Fibroblast of skin of back (primary cell): ENCODE data around the gene ADAR.
A peak's percentile ranks its signal among the peaks of the same experiment; 100 is the strongest.

ENCODE experiments used
- DNase-seq: peaks from one replicate; pipeline ENCODE4 v3.0.0-alpha.2; 2013

ADAR gene

DNA sequence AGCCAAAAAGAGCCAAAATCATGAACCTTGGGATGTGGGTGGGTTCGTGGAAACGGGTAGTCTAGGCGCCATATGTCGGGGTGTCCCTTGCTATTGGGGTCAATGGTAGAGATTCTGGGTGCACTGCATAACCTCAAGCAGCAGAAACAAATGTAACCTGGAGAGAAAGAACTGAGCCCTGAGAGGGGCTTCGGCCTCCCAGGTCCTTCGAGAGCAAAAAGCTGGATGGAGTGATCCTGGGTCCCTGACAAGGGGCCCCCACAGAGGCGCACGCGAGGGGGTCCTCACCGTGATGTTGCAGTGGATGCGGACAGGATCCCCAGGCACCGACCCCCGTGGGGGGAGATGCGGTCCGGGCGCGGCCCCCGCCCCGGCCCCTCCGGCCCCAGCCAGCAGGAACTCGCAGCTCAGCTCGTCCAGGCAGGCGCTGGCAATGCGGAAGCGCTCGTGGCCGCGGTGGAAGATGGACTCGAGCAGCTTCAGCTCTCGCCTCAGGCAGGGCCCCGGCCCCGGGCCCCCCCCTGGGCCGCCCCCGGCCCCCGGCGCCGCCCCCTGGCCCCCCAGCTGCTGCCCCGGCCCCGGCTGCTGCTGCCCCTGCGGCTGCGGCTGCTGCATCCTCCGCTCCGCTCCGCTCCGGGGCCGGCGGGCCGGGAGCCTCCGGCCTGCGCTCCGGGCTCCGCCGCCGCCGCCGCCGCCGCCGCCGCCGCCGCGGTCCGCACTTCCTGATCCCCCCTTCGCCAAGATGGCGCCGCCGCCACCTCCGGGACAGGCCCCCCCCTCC lies 49.9 kb downstream of the ADAR start, which contains the start of gene UBE2Q1:
Gene UBE2Q1, minus strand, starts transcription at position 724 of the 781 bp plus-strand sequence. Its CDS starts 109 bp downstream, at position 615.
- DNase-seq, result peak; percentile 22

DNA sequence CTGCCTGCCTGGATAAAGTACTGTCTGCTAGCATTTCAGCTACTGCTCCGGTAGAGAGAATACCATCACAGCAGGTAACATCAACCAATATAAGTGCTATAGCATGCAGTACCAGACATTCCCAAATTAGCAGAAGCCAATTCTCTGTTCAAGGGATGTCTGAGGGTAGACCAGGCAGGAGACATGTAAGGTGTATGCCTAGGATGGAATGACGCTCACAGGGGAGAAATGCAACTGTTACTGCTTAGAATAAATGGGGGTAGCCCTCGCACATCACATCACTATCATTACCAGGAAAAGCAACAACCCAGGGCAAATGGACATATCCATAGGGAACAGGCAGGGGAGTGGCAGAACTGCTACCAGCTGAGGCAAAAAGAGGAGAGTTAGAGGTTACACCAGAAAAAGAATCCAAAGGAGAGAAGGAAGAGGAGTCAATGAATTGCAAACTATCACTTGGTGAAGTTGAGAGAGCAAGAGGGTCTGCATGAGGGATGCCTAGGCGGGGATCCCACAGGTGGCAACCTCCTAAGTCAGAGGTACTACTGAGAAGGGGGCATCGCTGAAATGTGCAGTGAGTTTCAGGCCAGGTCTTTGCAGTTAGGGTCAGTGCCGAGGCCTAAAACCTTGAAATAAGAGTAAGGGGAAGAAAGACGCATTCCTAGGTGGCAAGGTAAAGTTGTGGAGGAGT lies 50.6 kb downstream of the ADAR start:
- no peak for DNase-seq

DNA sequence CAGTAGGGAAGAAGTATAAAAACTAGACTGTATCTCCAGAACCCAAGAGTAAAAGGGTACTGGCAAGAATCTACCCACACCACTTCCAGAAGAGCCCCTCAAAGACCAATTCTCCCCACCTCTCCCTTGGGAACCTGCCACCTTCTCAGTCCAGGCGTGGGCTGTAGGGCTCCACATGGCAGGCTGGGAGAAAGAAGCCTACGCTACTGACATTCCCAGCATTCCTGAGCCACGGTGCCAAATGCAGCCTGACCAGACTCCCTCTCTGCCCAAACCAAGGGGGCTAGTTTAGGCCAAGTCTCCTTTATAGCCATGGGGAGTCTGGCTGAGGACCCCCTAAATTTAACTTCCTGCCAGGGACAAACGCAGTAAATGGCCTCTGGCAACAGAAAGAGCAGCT lies 51.6 kb downstream of the ADAR start:
- peak; percentile 32 for DNase-seq

DNA sequence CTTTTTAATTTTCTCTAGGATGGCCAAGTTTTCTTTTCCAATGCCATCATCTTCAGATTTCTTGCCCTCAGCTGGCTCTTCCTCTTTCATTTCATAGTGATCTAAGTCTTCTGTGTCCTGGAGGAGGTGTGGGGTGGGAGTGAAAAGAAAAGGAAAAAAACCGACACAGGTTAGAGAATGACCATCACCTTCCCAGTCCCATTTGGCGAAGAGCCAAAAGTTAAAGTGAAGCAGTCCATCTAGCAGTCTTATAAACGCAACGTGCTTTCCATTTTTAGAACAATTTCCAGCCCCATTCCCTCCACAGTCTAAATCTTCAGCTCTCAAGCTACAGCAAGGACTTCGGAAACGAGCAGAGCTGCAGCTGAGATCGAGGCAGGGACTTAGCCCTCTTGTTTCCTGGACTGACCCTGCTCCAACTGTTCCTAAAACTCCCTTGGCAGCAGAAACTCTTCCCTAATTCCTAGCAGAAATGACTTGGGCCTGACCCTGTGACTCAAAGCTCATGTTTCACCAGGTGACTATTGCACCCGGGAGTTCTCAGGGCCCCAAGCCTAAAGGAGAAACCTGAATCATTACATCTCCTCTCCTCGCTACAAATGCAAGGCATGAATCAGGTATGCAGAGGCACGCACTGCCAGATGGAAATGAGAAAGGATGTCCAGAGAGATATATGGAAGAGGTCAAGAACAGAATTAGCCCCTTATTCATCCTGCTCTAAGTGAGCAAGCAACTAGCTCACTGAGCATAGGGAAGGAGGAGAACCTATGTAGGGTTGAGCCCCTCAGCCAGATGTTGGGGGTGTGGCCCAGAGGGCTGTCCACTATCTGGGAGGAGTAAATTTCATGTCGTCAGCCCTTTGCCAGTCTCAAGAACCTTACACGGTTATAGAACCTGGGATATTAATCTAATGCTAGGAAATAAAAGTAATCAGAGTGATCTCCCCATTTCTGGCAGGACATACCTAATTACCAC lies 54.6 kb downstream of the ADAR start:
- DNase-seq, result no peak

DNA sequence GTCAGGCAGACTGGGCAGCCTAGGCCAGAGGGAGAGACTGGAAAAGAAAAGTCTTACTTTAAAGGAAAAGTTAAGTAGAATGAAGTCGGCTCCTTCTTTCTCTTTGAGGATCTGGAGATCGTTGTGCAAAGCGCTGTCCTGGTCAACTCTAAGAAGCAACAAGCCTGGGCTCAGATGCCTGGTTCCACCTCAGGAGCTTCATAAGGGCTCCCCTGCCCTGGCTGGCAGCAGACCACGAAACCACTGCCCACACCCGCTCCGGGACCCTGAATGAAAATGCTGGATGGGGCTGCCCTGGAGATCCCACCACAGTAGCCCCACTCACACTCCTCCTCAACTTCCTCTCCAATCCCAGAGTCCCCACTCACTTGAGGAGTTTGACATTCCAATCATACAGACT lies 56.0 kb downstream of the ADAR start:
- DNase-seq, result no peak

DNA sequence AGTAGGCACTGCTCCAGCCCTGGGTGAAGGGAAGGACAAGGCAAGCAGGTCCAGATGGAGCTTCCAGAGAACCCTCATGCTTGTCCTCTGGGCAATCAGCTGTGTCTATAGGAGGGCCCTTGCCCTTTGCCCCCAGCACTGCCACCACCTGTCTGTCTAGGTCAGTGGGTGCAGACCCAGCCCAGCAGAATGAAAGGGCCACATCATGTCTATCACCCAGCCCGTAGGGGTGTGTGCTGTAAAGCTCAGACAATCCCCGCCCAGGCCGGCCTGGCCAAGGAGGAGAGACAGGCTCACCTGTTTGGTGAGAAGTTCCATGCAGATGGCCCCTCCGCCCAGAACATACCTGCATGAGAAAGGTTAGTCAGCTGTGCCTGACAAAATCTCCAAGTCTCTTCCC lies 56.5 kb downstream of the ADAR start:
- DNase-seq, result no peak

DNA sequence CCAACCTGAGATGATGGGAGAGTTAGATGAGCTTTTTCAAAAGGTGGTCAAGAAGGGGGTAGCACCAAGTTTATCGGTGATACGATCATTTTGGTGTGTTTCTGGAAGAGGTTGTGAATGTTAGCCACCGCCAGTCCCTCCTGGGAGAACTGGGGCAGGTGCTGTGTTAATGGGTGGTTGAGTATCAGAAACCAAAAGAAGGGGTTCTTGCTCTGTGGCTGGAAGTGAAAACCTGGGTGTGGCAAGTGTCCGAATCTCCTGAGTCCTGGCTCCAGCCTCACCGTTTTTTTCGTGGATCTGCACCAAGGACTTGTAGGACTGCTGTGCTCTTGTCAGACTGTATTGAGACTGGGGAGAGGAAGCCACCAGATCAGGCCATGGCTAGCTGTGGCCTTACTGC lies 57.3 kb downstream of the ADAR start:
- no peak for DNase-seq

DNA sequence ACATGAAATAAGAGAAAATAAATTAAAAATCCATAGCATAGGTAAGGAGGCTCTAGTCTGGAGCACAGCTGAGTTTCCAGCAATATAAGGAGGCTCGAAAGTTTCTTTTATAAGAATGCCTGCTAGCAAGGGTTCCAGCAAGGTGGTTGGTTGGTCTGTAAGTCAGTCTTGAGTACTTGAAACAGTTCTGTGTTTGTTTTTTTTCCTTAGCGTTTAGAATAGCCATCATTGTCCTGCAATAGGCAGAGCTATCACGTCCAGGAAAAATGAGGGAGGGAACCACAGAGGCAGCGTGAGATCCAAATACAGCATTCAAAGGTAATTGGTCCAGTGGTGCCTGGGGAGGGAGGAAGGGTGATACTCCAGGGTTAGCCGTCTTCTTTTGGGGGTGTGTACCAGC lies 57.9 kb downstream of the ADAR start:
- no peak for DNase-seq

DNA sequence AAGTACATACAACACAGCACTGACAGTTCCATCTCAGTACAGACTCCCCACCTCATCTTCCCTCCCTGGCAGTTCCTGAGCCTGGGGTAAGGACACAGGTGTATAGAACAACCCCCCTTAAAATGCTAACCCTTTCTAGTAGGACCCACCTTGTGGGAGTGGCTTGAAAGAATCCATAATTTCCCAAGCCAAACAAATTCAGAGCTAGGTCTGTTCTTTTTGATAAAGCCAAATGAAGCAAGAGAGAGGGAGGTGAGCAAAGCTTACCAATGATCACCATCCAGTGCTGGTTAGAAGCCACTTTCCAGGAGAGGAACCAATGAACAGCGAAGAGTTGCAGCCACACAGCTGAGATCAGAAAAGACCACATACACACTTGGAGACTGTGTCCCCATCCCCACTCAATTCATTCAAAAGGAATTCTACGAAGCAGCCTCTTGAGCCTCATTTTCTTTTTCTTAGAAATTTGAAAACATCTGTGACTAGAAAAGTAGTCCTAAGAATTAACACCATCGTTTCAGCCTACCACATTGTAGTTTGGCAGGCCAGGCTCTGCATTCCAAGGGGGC lies 58.7 kb downstream of the ADAR start:
- no peak for DNase-seq

DNA sequence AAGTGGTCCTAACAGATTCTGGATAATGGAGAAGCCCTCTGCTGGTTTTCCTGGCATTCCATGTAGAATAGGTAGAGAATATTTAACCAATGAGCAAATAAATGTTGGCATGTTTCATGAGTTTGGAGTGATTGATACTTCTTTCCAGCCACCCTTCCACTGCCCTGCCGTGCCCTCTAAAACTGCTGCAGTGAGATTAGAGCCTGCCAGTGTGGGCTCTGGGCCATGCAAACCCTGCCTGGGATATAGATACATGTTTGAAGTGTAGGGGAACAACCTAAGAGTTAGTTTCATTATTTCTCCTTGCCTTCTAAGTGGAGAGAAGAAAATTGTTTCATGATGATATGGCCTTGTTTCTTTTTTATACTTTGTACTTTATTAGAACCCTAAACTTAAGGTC lies 60.0 kb downstream of the ADAR start:
- DNase-seq, result no peak

DNA sequence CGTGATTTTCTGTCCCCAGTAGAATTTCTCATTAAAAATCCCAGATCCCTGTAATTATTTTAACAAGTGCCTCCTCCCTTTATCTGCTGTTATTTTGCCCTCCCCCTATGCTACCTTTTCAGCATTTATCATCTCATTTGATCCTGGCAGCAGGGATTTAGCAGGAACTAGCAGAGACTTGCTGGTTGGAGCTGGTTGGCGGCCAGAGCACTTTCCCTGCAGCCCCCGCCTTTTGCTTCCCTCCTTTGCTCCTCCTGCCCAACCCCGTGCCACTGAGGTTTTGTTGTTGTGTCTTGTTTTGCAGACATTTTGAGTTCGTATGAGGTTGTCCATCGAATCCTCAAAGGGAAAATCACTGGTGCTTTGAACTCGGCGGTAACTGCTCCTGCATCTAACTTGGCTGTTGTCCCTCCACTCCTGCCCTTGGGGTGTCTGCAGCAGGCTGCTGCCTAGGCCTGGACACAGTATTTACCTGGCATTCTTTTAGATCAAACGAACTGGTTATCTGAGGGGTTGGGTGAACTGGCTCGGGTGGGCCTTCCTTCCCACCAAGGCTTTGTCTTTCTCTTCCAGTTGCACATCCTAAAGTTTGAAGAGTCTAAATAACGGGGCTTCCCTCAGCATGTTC lies 60.8 kb downstream of the ADAR start:
- DNase-seq, result no peak

DNA sequence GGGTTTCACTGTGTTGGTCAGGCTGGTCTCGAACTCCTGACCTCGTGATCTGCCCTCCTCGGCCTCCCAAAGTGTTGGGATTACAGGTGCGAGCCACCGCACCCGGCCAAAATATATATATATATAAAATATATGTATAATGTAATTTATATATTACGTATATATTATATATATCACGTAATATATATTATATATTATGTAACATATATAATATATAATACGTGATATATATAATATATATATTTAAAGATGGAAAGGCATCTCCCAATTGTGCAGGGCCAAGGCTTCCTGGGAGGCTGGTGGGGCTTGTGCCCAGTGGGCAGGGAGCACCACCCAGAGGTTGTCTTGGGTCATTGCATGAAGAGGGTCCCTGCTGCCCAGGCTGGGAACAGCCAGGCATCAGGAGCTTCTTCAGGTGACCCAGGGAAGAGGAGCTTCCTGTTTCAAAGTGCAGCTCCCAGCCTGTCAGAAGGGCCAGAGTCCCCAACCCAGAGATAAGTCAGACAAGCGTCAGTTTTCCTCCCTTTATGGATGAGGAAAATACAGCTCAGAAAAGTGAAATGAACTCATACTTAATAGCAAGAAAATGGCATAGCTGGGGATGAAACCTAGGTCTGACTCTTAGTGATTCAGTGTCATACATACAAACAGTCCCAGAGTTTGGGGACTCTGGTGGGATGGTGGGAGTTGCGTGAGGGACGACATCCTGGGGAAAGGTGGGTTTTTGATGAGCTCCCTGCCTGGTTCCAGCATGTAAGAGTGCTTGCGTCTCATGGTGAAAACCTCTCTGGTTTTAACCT lies 61.5 kb downstream of the ADAR start:
- DNase-seq, result peak; percentile 59

DNA sequence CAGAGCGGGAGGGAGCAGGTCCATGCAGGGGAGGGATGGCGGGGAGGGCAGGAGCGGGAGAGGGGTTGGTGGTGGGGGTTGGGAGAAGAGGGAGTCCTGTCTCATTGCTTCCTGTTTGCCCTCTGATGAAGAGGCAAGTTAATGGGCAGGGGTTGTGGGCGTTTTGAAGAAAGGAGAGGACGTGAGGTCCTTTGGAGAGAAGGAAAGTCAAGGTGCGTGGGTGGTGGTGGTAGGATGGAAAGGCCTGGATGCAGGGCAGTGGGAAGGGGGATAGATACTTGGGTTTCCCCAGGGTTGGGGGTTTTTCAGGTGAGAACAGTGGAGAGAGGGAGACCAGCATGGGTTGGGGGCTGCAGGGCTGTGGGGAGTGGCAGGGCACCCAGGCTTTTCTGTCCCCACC lies 66.8 kb downstream of the ADAR start:
- no peak for DNase-seq

DNA sequence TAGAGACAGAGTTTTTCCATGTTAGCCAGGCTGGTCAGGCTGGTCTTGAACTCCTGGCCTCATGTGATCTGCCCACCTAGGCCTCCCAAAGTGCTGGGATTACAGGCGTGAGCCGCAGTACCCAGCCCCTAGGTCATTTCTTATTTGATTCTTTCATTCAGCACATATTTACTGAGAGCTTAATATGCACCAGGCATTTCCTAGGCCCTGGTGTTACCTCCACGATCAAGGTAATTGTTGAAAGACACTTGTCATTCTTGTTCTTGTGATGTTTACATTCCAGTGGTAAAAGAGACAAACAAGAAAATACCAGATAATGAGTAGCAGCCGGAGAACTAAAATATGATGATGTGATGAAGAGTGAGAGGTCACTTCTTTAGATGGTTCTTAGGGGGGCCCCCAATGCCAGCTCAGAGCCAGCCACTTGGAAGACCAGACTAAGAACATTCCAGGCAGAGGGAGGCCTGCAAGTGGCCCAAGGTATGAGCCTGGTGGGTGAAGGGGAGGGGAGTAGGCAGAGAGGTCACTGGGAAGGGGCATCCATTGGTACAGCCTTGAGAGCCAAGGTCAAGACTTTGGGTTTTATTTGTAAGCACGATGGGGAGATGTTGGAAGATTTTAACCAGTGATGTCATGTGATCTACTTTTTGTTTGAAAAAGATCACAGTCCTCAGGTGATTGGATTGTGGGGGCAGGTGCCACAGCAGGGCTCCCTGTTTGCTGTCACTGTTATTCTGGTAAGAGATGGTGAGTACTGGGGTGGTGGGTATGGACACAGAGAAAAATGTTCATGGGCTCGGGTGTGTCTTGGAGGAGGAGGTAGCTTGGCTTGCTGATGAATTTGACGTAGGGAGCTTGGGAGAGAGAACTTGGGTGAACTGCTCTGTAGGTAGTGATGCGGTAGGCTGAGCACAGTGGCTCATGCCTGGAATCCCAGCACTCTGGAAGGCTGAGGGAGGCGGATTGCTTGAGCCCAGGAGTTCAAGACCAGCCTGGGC lies 68.2 kb downstream of the ADAR start:
- no peak for DNase-seq

DNA sequence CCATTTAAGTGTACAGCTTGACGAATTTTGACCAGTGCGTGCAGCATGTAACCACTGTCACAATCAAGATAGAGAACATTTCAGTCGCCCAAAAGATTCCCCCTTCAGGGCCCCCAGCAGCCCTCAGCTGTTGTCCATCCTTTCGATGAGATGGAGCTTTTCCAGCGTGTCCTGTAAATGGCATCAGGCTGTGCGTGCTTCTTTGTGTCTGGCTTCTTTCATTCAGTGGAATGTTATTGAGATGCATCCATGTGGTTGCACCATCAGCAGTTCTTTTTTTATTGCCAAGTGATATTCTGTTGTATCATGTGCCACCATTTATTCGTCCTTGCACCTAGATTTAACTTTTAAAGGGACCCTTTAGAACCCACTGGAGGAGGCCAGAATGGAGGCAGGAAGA lies 71.4 kb downstream of the ADAR start:
- no peak for DNase-seq

DNA sequence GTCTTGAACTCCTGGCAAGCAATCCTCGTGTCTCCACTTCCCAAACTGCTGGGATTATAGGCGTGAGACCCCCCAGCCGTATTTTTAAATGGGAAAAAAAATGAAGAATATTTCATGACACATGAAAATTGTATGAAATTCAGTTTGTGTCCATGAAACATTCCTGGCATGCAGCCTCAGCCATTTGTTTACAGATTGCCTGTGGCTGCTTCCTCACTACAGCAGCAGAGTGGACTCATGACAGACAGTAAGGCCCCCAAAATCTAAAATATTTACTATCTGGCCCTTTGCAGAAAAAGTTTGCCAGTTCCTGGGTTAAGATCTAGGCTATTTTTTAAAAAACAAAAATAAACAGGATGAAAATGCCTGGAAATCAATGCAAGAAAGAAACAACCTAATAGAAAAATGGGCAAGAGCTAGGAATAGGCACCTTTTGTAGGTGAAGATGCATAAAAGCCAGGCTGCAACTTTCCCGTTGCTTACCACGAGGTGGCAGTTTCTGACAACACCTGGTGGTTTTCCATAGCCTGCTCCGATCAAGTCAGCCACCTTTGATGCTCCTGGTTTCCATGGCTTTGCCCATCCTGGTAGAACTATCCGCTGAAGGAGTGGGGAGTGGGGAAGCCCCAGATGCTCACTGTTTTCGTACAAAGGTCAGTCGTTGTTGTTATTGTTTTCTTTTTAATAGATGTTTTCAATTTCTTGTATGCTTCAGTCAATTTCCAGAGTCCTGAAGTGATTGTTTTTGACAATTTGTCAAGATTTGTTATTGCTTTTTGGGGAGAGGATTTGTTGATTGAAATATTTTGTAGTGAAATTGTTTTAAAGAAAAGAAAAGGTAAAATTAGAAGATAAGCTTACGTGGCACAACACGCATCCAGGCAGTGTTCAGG lies 73.8 kb downstream of the ADAR start:
- DNase-seq, result no peak
